ENCODE data around the gene SLC16A4. TPM values are rescaled to one million over a fixed set of nuclear protein-coding genes. Genes with fewer than 3 reads are reported as not detected.

Gene SLC16A4
- total RNA-seq, 1 experiment from 2014 or later = 0.83 TPM

DNA sequence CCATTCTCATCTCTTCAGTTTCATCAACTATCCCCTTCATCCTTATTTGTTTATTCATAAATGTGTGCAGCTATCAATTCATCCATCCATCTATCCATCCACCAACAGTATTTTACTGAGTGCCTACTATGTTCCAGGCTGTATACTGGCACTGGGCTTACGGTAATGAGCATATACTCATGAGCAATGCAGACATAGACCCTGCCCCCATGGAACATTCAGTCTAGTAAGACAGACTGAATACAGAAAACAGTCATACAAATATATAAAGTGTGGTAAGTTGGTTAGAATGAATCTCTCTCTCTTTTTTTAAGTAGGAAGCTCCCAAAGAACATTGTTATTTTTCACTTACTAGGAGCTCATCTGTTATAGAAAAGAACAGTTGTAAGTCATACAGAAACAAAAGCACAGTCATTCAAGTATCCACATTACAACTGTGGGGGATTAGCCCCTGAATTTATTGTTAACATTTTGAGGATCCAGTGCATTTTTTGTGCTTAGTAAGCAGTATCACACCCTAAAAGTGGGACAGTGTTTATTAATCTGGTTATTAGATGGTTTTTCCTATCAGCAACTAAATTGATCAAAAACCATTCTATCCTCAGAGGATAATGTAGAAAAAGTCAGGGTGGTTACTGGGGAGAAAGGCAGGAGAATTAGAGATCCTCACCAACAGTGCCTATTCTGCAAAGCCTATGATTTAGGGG lies 3.6 kb downstream of the SLC16A4 start:
- CTCF ChIA-PET = no interaction called here
- Mint-ChIP-seq H3K4me3 (ENCODE audit: low read depth, unreplicated experiment) (no peak overlapping the region), H3K27me3 (ENCODE audit: unreplicated experiment) (no peaks in the 10 kb centered on the region), H3K27ac (ENCODE audit: unreplicated experiment) (no peak overlapping the region), H3K9me3 (ENCODE audit: low read depth, unreplicated experiment) (no peaks in the 10 kb centered on the region), H3K4me1 (ENCODE audit: low read depth, unreplicated experiment) (no peaks in the 10 kb centered on the region), H3K36me3 (ENCODE audit: insufficient read depth, unreplicated experiment) (peaks cover 5% of the 10 kb centered on the region)
- intact Hi-C loops (cut with micrococcal nuclease; ENCODE audit: unreplicated experiment) = no loop called here
- no peak for TF ChIP-seq CTCF (IDR thresholded peaks at IDR 0.05; ENCODE audit: unreplicated experiment)
- BruUV-seq (replicated peaks) = no TSS peak
- no peak for DNase-seq

DNA sequence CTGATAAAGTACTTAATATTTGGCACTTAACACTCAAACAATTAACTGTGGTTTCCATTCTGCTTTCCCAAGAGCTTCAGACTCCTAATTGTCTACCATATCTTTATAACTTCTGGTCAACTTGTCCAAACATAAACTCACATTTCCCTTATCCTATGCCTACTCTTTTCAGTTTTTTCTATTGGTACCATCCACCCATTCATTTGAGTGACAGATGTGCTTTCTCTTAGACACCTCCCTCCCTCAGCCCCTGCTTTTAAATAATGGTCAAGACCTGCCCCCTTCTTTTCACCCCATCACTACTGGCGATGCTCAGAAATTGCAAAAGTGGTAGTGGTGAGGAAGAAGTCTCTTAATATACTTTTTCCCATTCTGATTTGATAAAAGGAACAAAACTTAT lies 5.5 kb downstream of the SLC16A4 start:
- H3K27ac Mint-ChIP-seq (ENCODE audit: unreplicated experiment) = no peak overlapping the region
- no peaks in the 10 kb centered on the region for H3K9me3 Mint-ChIP-seq (ENCODE audit: low read depth, unreplicated experiment)
- BruUV-seq (replicated peaks) = no TSS peak
- intact Hi-C loops (cut with micrococcal nuclease; ENCODE audit: unreplicated experiment) = no loop called here
- H3K27me3 Mint-ChIP-seq (ENCODE audit: unreplicated experiment) = no peaks in the 10 kb centered on the region
- DNase-seq = no peak
- peaks cover 8% of the 10 kb centered on the region for H3K36me3 Mint-ChIP-seq (ENCODE audit: insufficient read depth, unreplicated experiment)
- H3K4me1 Mint-ChIP-seq (ENCODE audit: low read depth, unreplicated experiment) = no peaks in the 10 kb centered on the region
- TF ChIP-seq CTCF (IDR thresholded peaks at IDR 0.05; ENCODE audit: unreplicated experiment) = no peak
- H3K4me3 Mint-ChIP-seq (ENCODE audit: low read depth, unreplicated experiment) = no peak overlapping the region
- CTCF ChIA-PET = no interaction called here

- Mint-ChIP-seq H3K9me3 (ENCODE audit: low read depth, unreplicated experiment) (no peaks in the 10 kb centered on the region), H3K27me3 (ENCODE audit: unreplicated experiment) (no peaks in the 10 kb centered on the region), H3K27ac (ENCODE audit: unreplicated experiment) (no peak overlapping the region), H3K4me3 (ENCODE audit: low read depth, unreplicated experiment) (no peak overlapping the region), H3K4me1 (ENCODE audit: low read depth, unreplicated experiment) (no peaks in the 10 kb centered on the region), H3K36me3 (ENCODE audit: insufficient read depth, unreplicated experiment) (peaks cover 10% of the 10 kb centered on the region)
- CTCF ChIA-PET = interaction anchor here (1.5 kb wide), 1 partner anchor 46 kb away, joined by 9 read pairs; the partner anchor contains the start of gene RBM15
- BruUV-seq (replicated peaks) = no TSS peak
- DNase-seq = no peak
- TF ChIP-seq CTCF (IDR thresholded peaks at IDR 0.05; ENCODE audit: unreplicated experiment) = no peak
- intact Hi-C loops (cut with micrococcal nuclease; ENCODE audit: unreplicated experiment) = no loop called here
These were observed 6.1 kb downstream of the SLC16A4 start for GRCh38 chr1:110384581-110385321.

DNA sequence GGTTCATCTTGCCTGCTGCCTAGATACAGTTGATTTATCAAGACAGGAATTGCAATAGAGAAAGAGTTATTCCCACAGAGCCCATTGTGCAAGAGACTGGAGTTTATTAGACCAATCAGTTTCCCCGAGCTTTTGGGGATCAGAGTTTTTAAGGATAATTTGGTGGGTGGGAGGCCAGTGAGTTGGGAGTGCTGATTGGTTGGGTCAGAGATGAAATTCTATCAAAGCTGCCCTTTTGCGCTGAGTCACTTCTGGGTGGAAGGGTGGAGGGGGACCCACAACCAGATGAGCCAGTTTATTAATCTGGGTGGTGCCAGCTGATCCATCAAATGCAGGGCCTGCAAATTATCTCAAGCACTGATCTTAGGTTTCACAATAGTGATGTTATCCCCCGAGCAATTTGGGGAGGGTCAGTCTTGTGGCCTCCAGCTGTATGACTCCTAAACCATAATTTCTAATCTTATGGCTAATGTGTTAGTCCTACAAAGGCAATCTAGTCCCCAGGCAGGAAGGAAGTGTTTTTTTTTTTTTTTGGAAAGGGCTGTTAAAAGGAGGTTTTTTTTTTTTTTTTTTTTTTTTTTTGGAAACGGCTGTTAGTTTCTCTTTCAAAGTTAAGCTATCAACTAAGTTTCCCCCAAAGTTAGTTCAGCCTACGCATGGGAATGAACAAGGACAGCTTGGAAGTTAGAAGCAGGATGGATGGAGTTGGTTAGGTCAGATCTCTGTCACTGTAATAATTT lies 7.4 kb downstream of the SLC16A4 start:
- Mint-ChIP-seq H3K4me3 (ENCODE audit: low read depth, unreplicated experiment) (no peak overlapping the region), H3K9me3 (ENCODE audit: low read depth, unreplicated experiment) (no peaks in the 10 kb centered on the region), H3K27me3 (ENCODE audit: unreplicated experiment) (no peaks in the 10 kb centered on the region), H3K36me3 (ENCODE audit: insufficient read depth, unreplicated experiment) (peaks cover 17% of the 10 kb centered on the region), H3K4me1 (ENCODE audit: low read depth, unreplicated experiment) (no peaks in the 10 kb centered on the region), H3K27ac (ENCODE audit: unreplicated experiment) (no peak overlapping the region)
- no peak for TF ChIP-seq CTCF (IDR thresholded peaks at IDR 0.05; ENCODE audit: unreplicated experiment)
- intact Hi-C loops (cut with micrococcal nuclease; ENCODE audit: unreplicated experiment) = no loop called here
- no TSS peak for BruUV-seq (replicated peaks)
- no peak for DNase-seq
- CTCF ChIA-PET = interaction anchor here (0.7 to 1.5 kb wide), 2 partner anchors 45 to 195 kb away, joined by 5 to 9 read pairs; partner anchors contain the start of gene RBM15
